Endothelial cell of umbilical vein (primary cell): ENCODE results near the gene TTBK1. TPM values are rescaled to one million over a fixed set of nuclear protein-coding genes. Genes with fewer than 3 reads are reported as not detected.

Source experiments
- BruUV-seq: library from RNA; stranded (reverse); fragments of 400-500 nt; replicated peaks from 2 replicates; lab custom pipeline; 2021; lab: Mats Ljungman, UMichigan
- CTCF ChIA-PET: fragments of 300-600, 350-600 bp; sonication (Branson Sonifier 250); formaldehyde crosslinking; loops from one replicate; lab custom pipeline; 2021; ENCODE audit warnings: antibody characterized with exemption, inconsistent platforms; lab: Charles Lee
- POLR2A ChIA-PET: fragments of 300-600, 350-600 bp; sonication (Branson Sonifier 250); formaldehyde crosslinking; loops from one replicate; lab custom pipeline; 2021; ENCODE audit warnings: antibody characterized with exemption, inconsistent platforms; lab: Charles Lee
- DNase-seq: peaks from one replicate; pipeline ENCODE4 v3.0.0-alpha.2; 2011; ENCODE audit warnings: low read depth, low spot score
- FAIRE-seq: peaks from 2 replicates; lab custom pipeline; 2011; peaks lifted over from hg19 to GRCh38; lab: Jason Lieb, UNC
- H2AFZ ChIP-seq: 2 replicates; pipeline ENCODE4 v1.6.0; 2012; ENCODE audit warnings: low read depth, low read length, control low read depth, inconsistent platforms
- H3K27ac ChIP-seq: 2 replicates; pipeline ENCODE4 v1.5.1; 2011; ENCODE audit warnings: low read depth, mild to moderate bottlenecking, control low read depth, low read length, moderate library complexity; ENCODE audit not compliant: insufficient read depth
- H3K27me3 ChIP-seq, 2 experiments: 2 replicates each; pipeline versions ENCODE4 v1.6.0 to v1.6.1; 2011; ENCODE audit warnings: low read length in 2 of 2, mixed read lengths in 1 of 2; ENCODE audit not compliant: control insufficient read depth in 2 of 2, insufficient read depth in 2 of 2
- H3K36me3 ChIP-seq, 2 experiments: 2 replicates in 1 of 2; 3 replicates in 1 of 2; pipeline ENCODE4 v1.5.1; 2011; ENCODE audit warnings: low read length in 2 of 2, mild to moderate bottlenecking in 1 of 2, moderate library complexity in 1 of 2; ENCODE audit not compliant: control insufficient read depth in 2 of 2, insufficient read depth in 2 of 2; ENCODE audit errors: extremely low read depth in 1 of 2
- H3K4me1 ChIP-seq: 3 replicates; pipeline ENCODE4 v1.5.1; 2011; ENCODE audit warnings: mild to moderate bottlenecking, low read length; ENCODE audit not compliant: control insufficient read depth, insufficient read depth; ENCODE audit errors: extremely low read depth
- H3K4me2 ChIP-seq: 2 replicates; pipeline ENCODE4 v1.6.1; 2011; ENCODE audit warnings: low read length, control low read depth, mixed read lengths; ENCODE audit not compliant: insufficient read depth
- H3K4me3 ChIP-seq, 3 experiments: fragments of 200-600 bp in 1 of 3; sonication (generic), shearing (Covaris generic) in 1 of 3; replicated peaks in 1 of 3; 2 replicates each; pipeline ENCODE4 v1.5.1; 2011 to 2016; ENCODE audit warnings: control low read depth in 3 of 3, low read length in 3 of 3, mild to moderate bottlenecking in 2 of 3, inconsistent platforms in 1 of 3, low read depth in 1 of 3, moderate library complexity in 1 of 3; ENCODE audit not compliant: insufficient read depth in 1 of 3
- H3K79me2 ChIP-seq: 2 replicates; pipeline ENCODE4 v1.6.0; 2012; ENCODE audit warnings: low read length, inconsistent platforms; ENCODE audit not compliant: control insufficient read depth, insufficient read depth
- H3K9ac ChIP-seq: replicated peaks from 2 replicates; pipeline ENCODE3; 2011; ENCODE audit warnings: low read length, control low read depth; ENCODE audit not compliant: insufficient read depth; ENCODE audit errors: extremely low read depth
- H3K9me1 ChIP-seq: replicated peaks from 3 replicates; pipeline ENCODE4 v1.6.0; 2011; ENCODE audit warnings: mild to moderate bottlenecking, low read length; ENCODE audit not compliant: control insufficient read depth, insufficient read depth; ENCODE audit errors: extremely low read depth
- H3K9me3 ChIP-seq: replicated peaks from 2 replicates; pipeline ENCODE4 v1.5.1; 2012; ENCODE audit warnings: low read length, inconsistent platforms; ENCODE audit not compliant: control insufficient read depth, insufficient read depth
- H4K20me1 ChIP-seq: replicated peaks from 2 replicates; pipeline ENCODE3; 2011; ENCODE audit warnings: mild to moderate bottlenecking, low read length; ENCODE audit not compliant: control insufficient read depth, insufficient read depth; ENCODE audit errors: extremely low read depth
- EZH2 ChIP-seq: IDR thresholded peaks from 2 replicates; pipeline ENCODE4 v1.6.1; 2012; ENCODE audit warnings: borderline replicate concordance, low read depth, mild to moderate bottlenecking, moderate library complexity, low read length, inconsistent platforms; ENCODE audit not compliant: severe bottlenecking
- FOS ChIP-seq: IDR thresholded peaks from 2 replicates; pipeline ENCODE4 v1.6.1; 2011; ENCODE audit warnings: mild to moderate bottlenecking, low read length, moderate library complexity, borderline replicate concordance; ENCODE audit not compliant: insufficient read depth
- GATA2 ChIP-seq: IDR thresholded peaks from 2 replicates; pipeline ENCODE4 v1.7.0; 2011; ENCODE audit warnings: low read depth, mild to moderate bottlenecking, moderate library complexity, mixed read lengths, low read length; ENCODE audit not compliant: insufficient read length, insufficient read depth
- JUN ChIP-seq: IDR thresholded peaks from 2 replicates; pipeline ENCODE4 v1.6.1; 2011; ENCODE audit warnings: borderline replicate concordance, low read depth; ENCODE audit not compliant: insufficient read length, insufficient read depth
- MAX ChIP-seq: IDR thresholded peaks from 2 replicates; pipeline ENCODE4 v1.6.1; 2011; ENCODE audit not compliant: insufficient read depth, insufficient read length
- MYC ChIP-seq: IDR thresholded peaks from one replicate; pipeline ENCODE4 v1.6.1; 2011; ENCODE audit warnings: mild to moderate bottlenecking, low read depth, low read length
- POLR2A ChIP-seq: IDR thresholded peaks from 2 replicates; pipeline ENCODE4 v1.6.1; 2012; ENCODE audit warnings: low read depth, mild to moderate bottlenecking, control low read depth, low read length
- POLR2AphosphoS5 ChIP-seq: IDR thresholded peaks from 2 replicates; pipeline ENCODE4 v1.6.1; 2012; ENCODE audit warnings: low read depth, mild to moderate bottlenecking, control low read depth, low read length, moderate library complexity; ENCODE audit not compliant: insufficient read depth
- dilution Hi-C: fragments of 300-500 bp; cut with MboI; formaldehyde crosslinking; loops from one replicate; pipeline ENCODE4 v1.15.0; 2019; ENCODE audit warnings: low sequenced_read_pairs; ENCODE audit not compliant: extremely low pct_ligation_motif_present
- intact Hi-C: fragments of 100-400 bp; cut with micrococcal nuclease; formaldehyde crosslinking; loops from one replicate; pipeline ENCODE4 v1.10.0; 2022
- polyA plus RNA-seq, 4 experiments: library from polyadenylated mRNA; depleted of rRNA in 3 of 4; stranded (reverse) in 3 of 4; unstranded in 1 of 4; fragments of >200 nt; gene quantifications; 2 replicates each; pipeline versions ENCODE4 v1.2.1 to v1.2.3, GENCODE V29; 2011 to 2012; ENCODE audit warnings: missing spikeins in 1 of 4
- total RNA-seq: library from RNA; stranded (reverse); gene quantifications from 2 replicates; pipeline ENCODE4 v1.2.3, GENCODE V29; 2021
- TF ChIP-seq, protein P1 (sequence below), 2 donors: IDR thresholded peaks; 1 replicate in 1 of 2; 2 replicates in 1 of 2; pipeline ENCODE4 v1.5.1; 2011; ENCODE audit warnings: low read length in 2 of 2, mild to moderate bottlenecking in 2 of 2, moderate library complexity in 2 of 2, control low read depth in 1 of 2, inconsistent platforms in 1 of 2, low read depth in 1 of 2; ENCODE audit not compliant: insufficient read depth in 1 of 2; ENCODE audit errors: extremely low read depth in 1 of 2

The TTBK1 gene
- total and polyA plus RNA-seq, 2 donors (not counting 3 experiments of a cell fraction or from before 2014, with no cell fraction given), result 0.06 TPM; not detected in 1

DNA sequence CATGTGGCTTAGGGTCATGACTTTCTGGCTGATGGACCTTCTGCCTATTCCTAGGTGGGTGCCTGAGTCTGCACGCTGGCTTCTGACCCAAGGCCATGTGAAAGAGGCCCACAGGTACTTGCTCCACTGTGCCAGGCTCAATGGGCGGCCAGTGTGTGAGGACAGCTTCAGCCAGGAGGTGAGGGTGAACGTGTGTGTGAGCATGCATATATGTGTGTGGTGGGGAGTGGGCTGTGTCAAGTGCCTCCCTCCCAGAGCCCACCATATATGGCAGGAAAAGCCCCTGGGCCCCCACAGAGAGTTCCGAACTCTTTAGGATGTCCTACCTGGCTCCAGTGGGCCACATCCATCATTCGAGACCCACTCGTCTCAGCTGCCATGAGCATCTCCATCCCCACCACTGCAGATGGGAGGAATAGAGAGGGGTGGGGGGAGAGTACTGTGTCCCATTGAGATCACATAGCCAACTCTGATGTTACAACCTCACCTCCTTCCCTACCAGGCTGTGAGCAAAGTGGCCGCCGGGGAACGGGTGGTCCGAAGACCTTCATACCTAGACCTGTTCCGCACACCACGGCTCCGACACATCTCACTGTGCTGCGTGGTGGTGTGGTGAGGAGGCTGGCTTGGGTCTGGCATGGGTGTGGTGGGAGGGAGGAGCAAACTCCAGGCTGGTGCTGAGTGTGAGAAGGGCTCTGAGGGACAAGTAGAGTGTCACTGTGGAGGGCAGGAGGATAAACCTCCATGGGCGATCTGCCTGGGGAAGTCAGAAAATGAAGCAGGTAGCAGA lies 58.0 kb downstream of the TTBK1 start:
- no peak overlapping the region for H3K4me3 ChIP-seq
- no peaks in the 10 kb centered on the region for H3K9me1 ChIP-seq
- H2AFZ ChIP-seq, result no peak overlapping the region
- intact Hi-C loops, result no loop called here
- no peaks in the 10 kb centered on the region for H3K79me2 ChIP-seq
- FAIRE-seq (no peak), DNase-seq (no peak)
- H4K20me1 ChIP-seq, result no peaks in the 10 kb centered on the region
- no peak overlapping the region for H3K4me2 ChIP-seq
- CTCF ChIA-PET, result interaction anchor here (1.4 to 1.5 kb wide), 2 partner anchors 12 to 19 kb away, joined by 3 read pairs; no protein-coding TSS in a partner anchor
- H3K4me1 ChIP-seq, result no peaks in the 10 kb centered on the region
- H3K36me3 ChIP-seq, result no peaks in the 10 kb centered on the region
- H3K9ac ChIP-seq, result no peak overlapping the region
- POLR2A ChIA-PET, result no interaction called here
- TF ChIP-seq JUN (no peak), POLR2A (no peak), MAX (no peak), GATA2 (no peak), EZH2 (no peak), MYC (no peak), FOS (no peak), POLR2AphosphoS5 (no peak)
- TF ChIP-seq, protein P1, sequence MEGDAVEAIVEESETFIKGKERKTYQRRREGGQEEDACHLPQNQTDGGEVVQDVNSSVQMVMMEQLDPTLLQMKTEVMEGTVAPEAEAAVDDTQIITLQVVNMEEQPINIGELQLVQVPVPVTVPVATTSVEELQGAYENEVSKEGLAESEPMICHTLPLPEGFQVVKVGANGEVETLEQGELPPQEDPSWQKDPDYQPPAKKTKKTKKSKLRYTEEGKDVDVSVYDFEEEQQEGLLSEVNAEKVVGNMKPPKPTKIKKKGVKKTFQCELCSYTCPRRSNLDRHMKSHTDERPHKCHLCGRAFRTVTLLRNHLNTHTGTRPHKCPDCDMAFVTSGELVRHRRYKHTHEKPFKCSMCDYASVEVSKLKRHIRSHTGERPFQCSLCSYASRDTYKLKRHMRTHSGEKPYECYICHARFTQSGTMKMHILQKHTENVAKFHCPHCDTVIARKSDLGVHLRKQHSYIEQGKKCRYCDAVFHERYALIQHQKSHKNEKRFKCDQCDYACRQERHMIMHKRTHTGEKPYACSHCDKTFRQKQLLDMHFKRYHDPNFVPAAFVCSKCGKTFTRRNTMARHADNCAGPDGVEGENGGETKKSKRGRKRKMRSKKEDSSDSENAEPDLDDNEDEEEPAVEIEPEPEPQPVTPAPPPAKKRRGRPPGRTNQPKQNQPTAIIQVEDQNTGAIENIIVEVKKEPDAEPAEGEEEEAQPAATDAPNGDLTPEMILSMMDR (IDR thresholded peaks at IDR 0.05; ENCODE audit: extremely low read depth in 1 of 2, insufficient read depth in 1 of 2, low read depth in 1 of 2, low read length in 2 of 2), result no peak
- H3K27me3 ChIP-seq, result peaks cover 0 to 13% of the 10 kb centered on the region in 2 experiments
- H3K27ac ChIP-seq, result no peak overlapping the region
- BruUV-seq, result no TSS peak
- dilution Hi-C loops, result no loop called here
- H3K9me3 ChIP-seq, result no peaks in the 10 kb centered on the region
